ENCODE data around the gene DUOXA2. TPM values are rescaled to one million over a fixed set of nuclear protein-coding genes. Genes with fewer than 3 reads are reported as not detected.
A peak's percentile ranks its signal among the peaks of the same experiment; 100 is the strongest.

The DUOXA2 gene
- total and polyA plus RNA-seq, 2 of the 4 experiments (the other 2 are of a cell fraction) = not detected

DNA sequence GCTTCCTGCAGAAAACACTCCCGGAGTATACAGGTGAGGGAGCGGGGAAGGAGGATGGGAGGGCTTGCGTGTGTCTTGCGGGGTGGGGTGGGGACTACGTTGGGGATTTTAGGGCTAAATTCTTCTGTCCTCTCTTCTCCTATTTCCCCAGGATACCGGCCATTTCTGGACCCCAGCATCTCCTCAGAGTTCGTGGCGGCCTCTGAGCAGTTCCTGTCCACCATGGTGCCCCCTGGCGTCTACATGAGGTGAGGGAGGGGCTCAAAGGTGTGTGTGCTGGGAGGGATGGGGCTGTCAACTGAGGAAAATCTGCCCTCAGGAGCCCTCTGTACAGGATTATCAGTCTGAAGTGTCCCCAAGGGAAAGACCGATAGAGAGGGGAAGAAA lies 22.2 kb downstream of the DUOXA2 start:
- CTCF ChIA-PET = no interaction called here
- no peaks in the 10 kb centered on the region for H4K20me1 ChIP-seq (ENCODE audit: insufficient read depth, low read length)
- H2BK5ac ChIP-seq (ENCODE audit: low read depth, low read length, poor library complexity, severe bottlenecking) = no peak overlapping the region
- no peak overlapping the region for H2BK20ac ChIP-seq (ENCODE audit: low read depth, low read length)
- no peak overlapping the region for H2AK9ac ChIP-seq (replicated peaks; ENCODE audit: low read depth, low read length, poor library complexity)
- no peaks in the 10 kb centered on the region for H3K4me1 ChIP-seq (ENCODE audit: control insufficient read depth, insufficient read depth, low read length)
- no peak overlapping the region for H4K8ac ChIP-seq (ENCODE audit: low read depth in 2 of 2, low read length in 2 of 2)
- TF ChIP-seq, protein P1, sequence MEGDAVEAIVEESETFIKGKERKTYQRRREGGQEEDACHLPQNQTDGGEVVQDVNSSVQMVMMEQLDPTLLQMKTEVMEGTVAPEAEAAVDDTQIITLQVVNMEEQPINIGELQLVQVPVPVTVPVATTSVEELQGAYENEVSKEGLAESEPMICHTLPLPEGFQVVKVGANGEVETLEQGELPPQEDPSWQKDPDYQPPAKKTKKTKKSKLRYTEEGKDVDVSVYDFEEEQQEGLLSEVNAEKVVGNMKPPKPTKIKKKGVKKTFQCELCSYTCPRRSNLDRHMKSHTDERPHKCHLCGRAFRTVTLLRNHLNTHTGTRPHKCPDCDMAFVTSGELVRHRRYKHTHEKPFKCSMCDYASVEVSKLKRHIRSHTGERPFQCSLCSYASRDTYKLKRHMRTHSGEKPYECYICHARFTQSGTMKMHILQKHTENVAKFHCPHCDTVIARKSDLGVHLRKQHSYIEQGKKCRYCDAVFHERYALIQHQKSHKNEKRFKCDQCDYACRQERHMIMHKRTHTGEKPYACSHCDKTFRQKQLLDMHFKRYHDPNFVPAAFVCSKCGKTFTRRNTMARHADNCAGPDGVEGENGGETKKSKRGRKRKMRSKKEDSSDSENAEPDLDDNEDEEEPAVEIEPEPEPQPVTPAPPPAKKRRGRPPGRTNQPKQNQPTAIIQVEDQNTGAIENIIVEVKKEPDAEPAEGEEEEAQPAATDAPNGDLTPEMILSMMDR (conservative IDR thresholded peaks at IDR 0.05; ENCODE audit: low read depth, low read length) = 0 out of 2 replicates have a peak, but pooled peaks have one; percentile 2
- no peak for TF ChIP-seq BHLHE40 (IDR thresholded peaks at IDR 0.05; ENCODE audit: low read depth, low read length)
- no peak overlapping the region for H3K4me2 ChIP-seq (ENCODE audit: low read depth, low read length)
- H3K27ac ChIP-seq (ENCODE audit: insufficient read depth, low read length) = no peak overlapping the region
- intact Hi-C loops (cut with micrococcal nuclease) = no loop called here
- no peak overlapping the region for H3K4me3 ChIP-seq (ENCODE audit: insufficient read depth, low read depth, low read length)
- no peak overlapping the region for H2AFZ ChIP-seq (replicated peaks; ENCODE audit: low read length, poor library complexity)
- H3K9ac ChIP-seq (ENCODE audit: low read depth, low read length) = no peak overlapping the region
- no peaks in the 10 kb centered on the region for H3K79me1 ChIP-seq (ENCODE audit: low read depth in 1 of 2, low read length in 2 of 2)
- H4K5ac ChIP-seq (ENCODE audit: low read depth, low read length) = no peak overlapping the region
- H2BK15ac ChIP-seq (ENCODE audit: low read depth, low read length) = no peak overlapping the region
- in situ Hi-C loops (cut with MboI; ENCODE audit: low sequenced_read_pairs) = no loop called here
- no peak overlapping the region for H3K4ac ChIP-seq (ENCODE audit: low read depth, low read length)
- no peak overlapping the region for H3K23ac ChIP-seq (ENCODE audit: low read depth, low read length)
- no peak overlapping the region for H3K14ac ChIP-seq (replicated peaks; ENCODE audit: low read depth, low read length)
- H4K91ac ChIP-seq (ENCODE audit: insufficient read depth, low read depth, low read length) = no peak overlapping the region
- H3K9me3 ChIP-seq (ENCODE audit: control insufficient read depth, insufficient read depth, low read length) = peaks cover 3% of the 10 kb centered on the region; the same call in 1 of the 2 replicates
- H2AK5ac ChIP-seq (ENCODE audit: low read depth, low read length) = no peak overlapping the region
- no peak overlapping the region for H2BK120ac ChIP-seq (ENCODE audit: low read depth, low read length)
- WGBS, 2 experiments (ENCODE audit: extremely low coverage in 2 of 2, insufficient read length in 1 of 2) = no CpG with 5 or more reads among the region's 10 CpGs
- H3K56ac ChIP-seq (ENCODE audit: extremely low read depth, insufficient read depth, low read length) = no peak overlapping the region
- ATAC-seq (ENCODE audit: low read depth) (no peak), DNase-seq (no peak)
- dilution Hi-C loops (cut with HindIII; ENCODE audit: low sequenced_read_pairs, unreplicated experiment) = no loop called here
- peaks cover 73% of the 10 kb centered on the region for H3K27me3 ChIP-seq (ENCODE audit: control insufficient read depth, insufficient read depth, low read length)
- BruUV-seq (replicated peaks) = no TSS peak
- H3K36me3 ChIP-seq (ENCODE audit: control insufficient read depth, insufficient read depth, low read length) = no peaks in the 10 kb centered on the region
- H3K9me1 ChIP-seq (ENCODE audit: insufficient read depth, low read length) = no peaks in the 10 kb centered on the region
- POLR2A ChIA-PET (ENCODE audit: unreplicated experiment) = no interaction called here
- no peak overlapping the region for H3K18ac ChIP-seq (ENCODE audit: low read depth, low read length)
